Gastroesophageal sphincter (tissue), 4 donors: Measurements from ENCODE around the gene PTAFR. TPM values are rescaled to one million over a fixed set of nuclear protein-coding genes. Genes with fewer than 3 reads are reported as not detected.

Experiments used
- ATAC-seq: fragments of 150-250 bp; one replicate; pipeline ENCODE4 v1.9.1; 2016; ENCODE audit warnings: mild to moderate bottlenecking, moderate library complexity
- H3K27ac ChIP-seq, 4 donors: fragments of 200-600 bp; sonication (generic) in 3 of 4; 1 replicate in 3 of 4; 2 replicates in 1 of 4; pipeline ENCODE4 v1.5.1; 2016 to 2019
- H3K27me3 ChIP-seq: fragments of 200-600 bp; sonication (generic); one replicate; pipeline ENCODE4 v1.5.1; 2019
- H3K36me3 ChIP-seq, 2 donors: fragments of 200-600 bp; sonication (generic); one replicate each; pipeline ENCODE4 v1.5.1; 2019; ENCODE audit warnings: control low read depth in 1 of 2
- H3K4me1 ChIP-seq, 3 donors: fragments of 200-600 bp; sonication (generic); 1 replicate in 2 of 3; 2 replicates in 1 of 3; pipeline ENCODE4 v1.5.1; 2016 to 2019; ENCODE audit warnings: control low read depth in 2 of 3
- H3K4me3 ChIP-seq, 2 donors: fragments of 200-600 bp; sonication (generic); one replicate each; pipeline ENCODE4 v1.5.1; 2019; ENCODE audit warnings: mild to moderate bottlenecking in 1 of 2, moderate library complexity in 1 of 2
- H3K9me3 ChIP-seq, 3 donors: fragments of 200-600 bp; sonication (generic); one replicate each; pipeline ENCODE4 v1.5.1; 2017 to 2019; ENCODE audit warnings: control low read depth in 2 of 3
- EP300 ChIP-seq: sonication (generic); formaldehyde crosslinking; IDR thresholded peaks from one replicate; pipeline ENCODE4 v1.6.1; 2017; ENCODE audit warnings: antibody characterized with exemption, mild to moderate bottlenecking
- POLR2A ChIP-seq, 2 donors: fragments of 450-650 bp; IDR thresholded peaks; one replicate each; pipeline ENCODE4 v1.6.1; 2017; ENCODE audit warnings: antibody characterized with exemption in 2 of 2, mild to moderate bottlenecking in 2 of 2, moderate library complexity in 1 of 2
- POLR2AphosphoS5 ChIP-seq: sonication (generic); formaldehyde crosslinking; IDR thresholded peaks from one replicate; pipeline ENCODE4 v1.6.1; 2017; ENCODE audit warnings: antibody characterized with exemption
- WGBS, 2 donors: methylation state at CpG; one replicate each; pipeline ENCODE4 v1.1.5; 2018; ENCODE audit warnings: low coverage in 1 of 2; 5-methylcytosine and 5-hydroxymethylcytosine counted together
- total RNA-seq, 4 donors: library from RNA; depleted of rRNA; stranded (reverse); fragments of >200 nt; gene quantifications; one replicate each; pipeline ENCODE4 v1.1.0, GENCODE V29; 2016
- TF ChIP-seq, protein P1 (sequence below), 4 experiments: fragments of 200-600 bp in 2 of 4; fragments of 450-650 bp in 2 of 4; sonication (generic) in 1 of 4; IDR thresholded peaks; one replicate each; pipeline ENCODE4 v1.5.1; 2017 to 2019; ENCODE audit warnings: antibody characterized with exemption in 4 of 4, mild to moderate bottlenecking in 2 of 4, moderate library complexity in 2 of 4

PTAFR gene
- total RNA-seq, 4 donors from 2014 or later = 3.3 to 8.8 (median 4.9) TPM

DNA sequence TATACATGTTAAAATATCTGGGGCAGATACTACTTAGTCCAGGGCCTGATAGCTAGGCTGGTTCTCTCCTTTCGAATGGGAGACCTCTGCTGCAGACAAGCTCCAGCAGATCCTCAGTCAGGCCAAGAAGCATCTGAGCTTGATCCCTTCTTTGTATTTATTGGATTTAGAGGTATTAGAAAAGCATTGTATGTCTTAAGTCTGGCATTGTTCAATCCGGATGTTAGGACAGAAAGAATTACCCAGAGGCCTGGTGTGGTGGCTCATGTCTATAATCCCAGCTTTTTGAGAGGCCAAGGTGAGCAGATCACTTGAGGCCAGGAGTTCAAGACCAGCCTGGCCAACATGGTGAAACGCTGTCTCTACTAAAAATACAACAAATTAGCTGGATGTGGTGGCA lies 66.9 kb downstream of the PTAFR start:
- Histone ChIP-seq H3K4me1 (no peaks in the 10 kb centered on the region), H3K27ac (no peak overlapping the region), H3K36me3 (no peaks in the 10 kb centered on the region), H3K4me3 (no peak overlapping the region), H3K27me3 (no peaks in the 10 kb centered on the region), H3K9me3 (no peaks in the 10 kb centered on the region)
- TF ChIP-seq POLR2AphosphoS5 (no peak), EP300 (no peak), POLR2A (IDR thresholded peaks at IDR 0.05) (no peak)
- TF ChIP-seq, protein P1, sequence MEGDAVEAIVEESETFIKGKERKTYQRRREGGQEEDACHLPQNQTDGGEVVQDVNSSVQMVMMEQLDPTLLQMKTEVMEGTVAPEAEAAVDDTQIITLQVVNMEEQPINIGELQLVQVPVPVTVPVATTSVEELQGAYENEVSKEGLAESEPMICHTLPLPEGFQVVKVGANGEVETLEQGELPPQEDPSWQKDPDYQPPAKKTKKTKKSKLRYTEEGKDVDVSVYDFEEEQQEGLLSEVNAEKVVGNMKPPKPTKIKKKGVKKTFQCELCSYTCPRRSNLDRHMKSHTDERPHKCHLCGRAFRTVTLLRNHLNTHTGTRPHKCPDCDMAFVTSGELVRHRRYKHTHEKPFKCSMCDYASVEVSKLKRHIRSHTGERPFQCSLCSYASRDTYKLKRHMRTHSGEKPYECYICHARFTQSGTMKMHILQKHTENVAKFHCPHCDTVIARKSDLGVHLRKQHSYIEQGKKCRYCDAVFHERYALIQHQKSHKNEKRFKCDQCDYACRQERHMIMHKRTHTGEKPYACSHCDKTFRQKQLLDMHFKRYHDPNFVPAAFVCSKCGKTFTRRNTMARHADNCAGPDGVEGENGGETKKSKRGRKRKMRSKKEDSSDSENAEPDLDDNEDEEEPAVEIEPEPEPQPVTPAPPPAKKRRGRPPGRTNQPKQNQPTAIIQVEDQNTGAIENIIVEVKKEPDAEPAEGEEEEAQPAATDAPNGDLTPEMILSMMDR (IDR thresholded peaks at IDR 0.05) = no peak
- 71 to 100% methylated on average over 2 to 3 of the region's 3 CpGs for WGBS, 2 donors
- no peak for ATAC-seq

DNA sequence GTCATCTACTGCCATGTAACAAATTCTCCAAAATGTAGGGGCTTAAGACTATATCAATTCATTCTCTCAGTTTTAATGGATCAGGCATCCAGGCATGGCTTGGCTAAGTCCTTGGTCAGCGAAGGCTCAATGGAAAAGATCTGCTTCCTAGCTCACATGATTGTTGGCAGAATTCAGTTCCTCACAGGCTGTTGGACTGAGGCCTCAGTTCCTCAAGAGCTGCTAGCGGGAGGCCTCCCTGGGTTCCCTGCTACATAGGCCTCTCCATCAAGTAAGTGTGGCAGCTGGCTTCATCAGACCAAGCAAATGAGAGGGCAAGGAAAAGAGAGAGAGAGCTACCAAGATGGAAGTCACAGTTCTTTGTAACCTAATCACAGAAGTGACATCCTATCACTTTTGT lies 68.5 kb downstream of the PTAFR start:
- no peak for ATAC-seq
- 86 to 100% methylated on average over 1 of the region's 2 CpGs for WGBS, 2 donors
- H3K27me3 ChIP-seq = no peaks in the 10 kb centered on the region
- TF ChIP-seq EP300 (no peak), POLR2AphosphoS5 (no peak), POLR2A (IDR thresholded peaks at IDR 0.05) (no peak)
- TF ChIP-seq, protein P1 (IDR thresholded peaks at IDR 0.05) = no peak
- no peaks in the 10 kb centered on the region for H3K4me1 ChIP-seq
- H3K36me3 ChIP-seq = no peaks in the 10 kb centered on the region
- H3K27ac ChIP-seq = no peak overlapping the region
- H3K9me3 ChIP-seq = no peaks in the 10 kb centered on the region
- no peak overlapping the region for H3K4me3 ChIP-seq

DNA sequence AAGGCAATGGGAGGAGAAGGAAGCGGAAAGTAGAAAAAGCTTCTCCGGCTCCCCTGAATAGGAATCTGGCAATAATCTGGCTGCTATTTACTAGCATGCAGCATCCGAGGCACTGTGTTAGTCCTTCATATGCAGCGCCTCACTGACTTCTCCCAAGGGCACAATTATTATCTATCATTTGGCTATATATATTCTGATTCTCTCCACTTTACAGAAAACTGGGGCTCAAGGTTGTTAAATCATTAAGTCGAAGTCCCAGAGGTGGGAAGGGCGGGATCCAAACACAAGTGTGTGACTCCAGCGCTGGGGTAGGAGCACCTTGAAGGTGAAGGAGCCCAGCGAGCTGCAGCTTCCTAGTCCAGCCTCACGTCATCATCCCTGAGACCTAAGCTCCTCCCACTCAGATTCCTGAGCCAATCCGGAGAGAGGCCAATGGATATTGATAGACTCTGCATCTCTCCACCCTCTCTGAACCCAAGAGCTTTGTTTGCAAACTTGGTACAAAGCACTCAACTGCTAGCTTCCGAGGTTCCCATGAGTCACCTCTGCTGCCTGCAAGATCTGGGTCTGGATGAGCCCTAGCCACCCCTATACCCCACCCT lies 71.5 kb downstream of the PTAFR start:
- peak; percentile 16 for ATAC-seq
- peak overlapping the region in 1 of 4 donors; percentile 30 for H3K27ac ChIP-seq
- no peaks in the 10 kb centered on the region for H3K4me1 ChIP-seq
- WGBS, 2 donors = 22 to 34% methylated on average over 4 to 5 of the region's 11 CpGs
- no peaks in the 10 kb centered on the region for H3K9me3 ChIP-seq
- TF ChIP-seq, protein P1 (IDR thresholded peaks at IDR 0.05) = no peak
- TF ChIP-seq POLR2A (IDR thresholded peaks at IDR 0.05) (no peak), POLR2AphosphoS5 (no peak), EP300 (no peak)
- H3K4me3 ChIP-seq = peak overlapping the region; percentile 12 to 24
- no peaks in the 10 kb centered on the region for H3K36me3 ChIP-seq
- no peaks in the 10 kb centered on the region for H3K27me3 ChIP-seq

DNA sequence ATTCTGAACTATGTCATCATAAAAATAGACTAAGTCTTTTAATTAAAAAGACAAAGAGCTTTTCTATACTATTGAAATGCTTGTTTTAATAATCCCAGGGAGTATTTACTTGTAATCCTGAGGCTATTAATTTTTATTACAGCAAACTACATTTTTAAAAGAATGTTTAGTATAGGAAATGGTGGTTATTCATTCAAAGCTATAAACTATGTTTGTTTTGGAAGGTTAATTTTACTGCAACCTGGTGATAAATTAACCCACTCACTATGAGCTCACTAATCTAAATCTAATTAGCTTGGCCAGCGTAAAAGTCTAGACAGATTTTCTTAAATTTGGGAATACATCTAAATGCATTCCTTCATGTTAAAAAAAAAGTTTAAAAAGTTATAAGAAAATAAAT lies 74.3 kb downstream of the PTAFR start:
- Histone ChIP-seq H3K4me1 (no peaks in the 10 kb centered on the region), H3K9me3 (no peaks in the 10 kb centered on the region), H3K36me3 (no peaks in the 10 kb centered on the region), H3K27ac (no peak overlapping the region), H3K27me3 (peaks cover 12% of the 10 kb centered on the region), H3K4me3 (no peak overlapping the region)
- no peak for ATAC-seq
- TF ChIP-seq EP300 (no peak), POLR2AphosphoS5 (no peak), POLR2A (IDR thresholded peaks at IDR 0.05) (no peak)
- TF ChIP-seq, protein P1 (IDR thresholded peaks at IDR 0.05) = no peak
- WGBS, 2 donors = 87 to 91% methylated on average over 1 of the region's 1 CpG

DNA sequence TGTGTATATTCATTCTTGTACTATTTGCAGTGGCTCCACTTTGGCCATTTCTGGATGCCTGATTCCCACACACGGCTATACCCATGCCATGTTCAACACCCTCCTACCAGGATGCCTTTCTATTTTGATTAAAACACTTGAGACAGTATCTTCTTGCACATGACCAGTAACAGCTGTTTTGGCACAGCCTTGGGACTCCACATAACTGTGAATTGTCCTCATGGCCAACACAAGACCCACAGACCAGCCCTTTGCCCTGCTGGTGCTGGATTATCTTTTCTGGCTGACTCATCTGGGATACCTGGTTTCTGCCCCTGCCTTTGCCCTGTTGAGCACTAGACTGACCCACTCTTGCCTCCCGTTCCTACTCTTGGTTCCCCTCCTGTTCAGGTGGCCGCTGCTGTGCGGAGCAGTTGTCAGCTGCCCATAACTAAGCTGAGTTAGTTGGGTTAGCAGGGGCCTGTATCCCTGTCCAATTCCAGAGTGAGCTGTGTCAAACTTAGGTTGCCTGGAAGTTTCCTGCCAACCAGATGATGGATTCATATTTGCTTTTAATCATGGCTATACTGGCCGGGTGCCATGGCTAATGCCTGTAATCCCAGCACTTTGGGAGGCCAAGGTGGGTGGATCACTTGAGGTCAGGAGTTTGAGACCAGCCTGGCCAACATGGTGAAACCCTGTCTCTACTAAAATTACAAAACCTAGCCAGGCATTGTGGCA lies 77.3 kb downstream of the PTAFR start:
- WGBS, 2 donors = 74 to 83% methylated on average over 2 to 3 of the region's 5 CpGs
- Histone ChIP-seq H3K9me3 (no peaks in the 10 kb centered on the region), H3K36me3 (no peaks in the 10 kb centered on the region), H3K27ac (no peak overlapping the region), H3K4me1 (no peaks in the 10 kb centered on the region), H3K27me3 (peaks cover 17% of the 10 kb centered on the region), H3K4me3 (no peak overlapping the region)
- TF ChIP-seq, protein P1 (IDR thresholded peaks at IDR 0.05) = no peak
- TF ChIP-seq POLR2A (IDR thresholded peaks at IDR 0.05) (no peak), POLR2AphosphoS5 (no peak), EP300 (no peak)
- ATAC-seq = no peak
